Dermis microvascular lymphatic vessel endothelial cell (primary cell): ENCODE results near the gene CIC. TPM values are rescaled to one million over a fixed set of nuclear protein-coding genes. Genes with fewer than 3 reads are reported as not detected.
"Not testable (repeated sequence)": the region's sequence is repeated elsewhere in the genome, so short reads cannot be mapped to it uniquely, and the experiment has no call there.

Source experiments
- DNase-seq, 2 donors: peaks; one replicate each; pipeline versions ENCODE4 v3.0.0 to v3.0.0-alpha.2; 2010; ENCODE audit warnings: low read depth in 2 of 2
- total RNA-seq: library from RNA; depleted of rRNA; stranded (reverse); fragments of >200 nt; gene quantifications from 2 replicates; pipeline ENCODE4 v1.2.1, GENCODE V29; 2014

Gene CIC
- total RNA-seq, 1 donor from 2014 or later, result 8.7 TPM

DNA sequence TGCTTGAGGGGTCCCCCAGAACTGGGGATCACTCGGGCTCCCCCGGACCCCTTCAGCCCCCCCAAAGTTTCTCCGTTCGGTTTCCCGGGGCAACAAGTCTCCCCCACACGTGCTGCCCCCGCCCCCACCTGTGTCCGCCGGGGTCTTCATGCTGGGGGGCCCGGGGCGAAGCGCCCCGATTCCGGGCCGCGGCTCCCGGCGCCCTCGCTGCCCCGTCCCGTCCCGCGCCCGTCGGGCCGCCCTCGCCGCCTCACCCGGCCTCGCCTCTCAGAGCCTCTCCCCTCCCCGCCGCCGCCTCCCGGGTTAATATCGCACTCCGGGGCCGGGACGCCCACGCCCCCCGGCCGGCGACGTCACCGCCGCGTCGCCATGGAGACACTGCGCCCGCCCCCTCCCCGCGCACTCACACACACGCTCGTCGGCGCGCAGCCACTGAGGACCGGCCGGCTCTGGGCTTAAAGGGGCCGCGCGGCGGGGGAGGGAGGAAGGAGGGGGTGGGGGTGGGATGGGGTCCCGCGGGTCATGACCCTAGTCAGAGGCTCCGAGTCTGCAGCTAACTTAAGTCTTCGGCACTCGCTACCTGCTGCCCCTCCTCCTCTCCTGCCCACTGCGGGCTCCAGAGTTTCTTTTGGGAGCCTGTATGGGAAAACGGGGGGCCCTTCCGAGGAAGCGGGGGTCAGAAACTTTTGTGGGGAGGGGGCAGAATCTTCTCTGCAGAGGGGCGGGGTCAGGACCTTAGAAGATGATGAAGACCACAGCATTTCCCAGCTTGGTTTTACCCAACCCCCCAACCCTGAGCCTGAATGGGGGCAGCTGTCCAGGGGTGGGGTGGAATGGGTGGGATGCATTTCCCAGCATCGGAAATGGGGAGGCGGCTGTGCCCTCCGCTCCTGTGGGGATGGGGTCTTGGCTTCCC, 13.9 kb upstream of the CIC start, which contains the start of gene ERF:
Gene ERF, minus strand, starts transcription at position 279 of the 916 bp plus-strand sequence. Its CDS starts 129 bp downstream, at position 150.
- DNase-seq, result peak; percentile 73 to 93

DNA sequence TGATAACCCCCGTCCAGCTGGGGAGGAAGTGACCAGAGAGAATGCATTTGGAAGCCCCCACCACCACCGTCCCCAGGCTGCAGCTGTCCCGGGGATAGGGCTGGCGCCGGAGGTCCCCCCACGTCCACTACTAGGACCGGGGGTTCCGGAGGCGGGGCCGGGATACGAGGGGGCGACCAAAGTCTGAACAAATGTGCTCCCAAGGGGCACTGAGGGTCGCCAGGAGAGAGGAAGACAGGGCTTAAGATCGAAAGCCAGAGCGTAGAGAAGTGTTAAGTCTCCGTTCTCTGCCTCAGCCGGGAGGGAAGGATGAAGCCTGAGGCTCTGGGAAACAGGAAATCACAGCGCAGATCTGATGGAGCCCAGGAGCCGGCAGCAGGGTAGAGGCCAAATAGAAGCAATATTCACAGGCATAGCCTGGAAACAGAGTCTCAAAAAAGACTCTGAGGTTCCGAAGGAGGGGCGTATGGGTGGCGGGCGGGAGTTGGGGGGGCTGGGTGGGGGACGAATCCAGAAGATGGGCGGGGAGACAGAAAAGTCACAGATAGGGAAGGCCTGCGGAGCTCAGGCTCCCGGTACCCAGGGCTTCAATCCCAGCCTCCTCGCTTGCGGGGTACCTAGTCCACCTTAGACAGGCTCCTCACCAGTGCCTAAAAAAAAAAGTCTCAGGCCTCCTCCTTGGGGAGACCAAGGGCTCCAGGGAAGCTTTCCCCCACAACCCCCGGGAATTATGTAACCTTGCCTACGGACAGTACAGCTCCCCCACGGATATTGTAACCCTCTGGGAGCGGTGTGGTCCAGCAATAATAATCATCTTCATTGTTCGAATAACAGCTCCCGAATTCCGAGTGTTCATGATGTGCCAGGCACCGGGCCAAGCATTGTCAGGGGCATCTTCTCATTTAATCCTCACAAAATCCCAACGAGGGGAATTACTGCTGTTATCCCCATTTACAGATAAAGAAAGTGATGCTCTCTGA, 13.0 kb upstream of the CIC start:
- DNase-seq, result peak in 1 of 2 donors; percentile 67

DNA sequence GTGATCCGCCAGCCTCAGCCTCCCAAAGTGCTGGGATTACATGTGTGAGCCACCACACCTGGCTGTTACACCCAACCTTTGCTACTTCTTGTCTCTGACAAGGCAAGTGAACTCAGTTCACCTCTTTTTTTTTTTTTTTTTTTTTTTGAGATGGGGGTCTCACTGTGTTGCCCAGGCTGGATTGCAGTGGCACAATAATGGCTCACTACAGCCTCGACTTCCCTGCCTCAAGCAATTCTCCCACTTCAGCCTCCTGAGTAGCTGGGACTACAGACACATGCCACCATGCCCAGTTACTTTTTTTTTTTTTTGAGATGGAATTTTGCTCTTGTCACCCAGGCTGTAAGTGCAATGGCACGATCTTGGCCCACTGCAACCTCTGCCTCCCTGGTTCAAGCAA, 11.2 kb upstream of the CIC start:
- not testable (repeated sequence) for DNase-seq

DNA sequence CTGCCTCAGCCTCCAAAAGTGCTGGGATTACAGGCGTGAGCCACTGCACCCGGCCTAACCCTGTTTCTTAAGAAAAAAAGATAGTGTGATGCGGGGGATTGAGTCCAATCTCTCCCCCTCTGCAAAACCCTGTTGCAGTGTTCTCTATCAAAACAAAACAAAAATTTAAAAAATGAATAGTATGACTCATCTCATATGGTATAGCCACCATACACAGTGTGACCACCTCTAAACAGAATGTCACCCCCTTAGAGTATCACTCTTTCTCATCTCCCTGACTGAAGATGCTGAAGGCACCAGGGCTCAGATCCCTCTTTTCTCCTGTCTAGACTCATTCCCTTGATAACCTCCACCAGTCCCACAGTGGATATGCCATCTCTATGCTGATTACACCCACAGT, 7.3 kb upstream of the CIC start:
- DNase-seq, result no peak

DNA sequence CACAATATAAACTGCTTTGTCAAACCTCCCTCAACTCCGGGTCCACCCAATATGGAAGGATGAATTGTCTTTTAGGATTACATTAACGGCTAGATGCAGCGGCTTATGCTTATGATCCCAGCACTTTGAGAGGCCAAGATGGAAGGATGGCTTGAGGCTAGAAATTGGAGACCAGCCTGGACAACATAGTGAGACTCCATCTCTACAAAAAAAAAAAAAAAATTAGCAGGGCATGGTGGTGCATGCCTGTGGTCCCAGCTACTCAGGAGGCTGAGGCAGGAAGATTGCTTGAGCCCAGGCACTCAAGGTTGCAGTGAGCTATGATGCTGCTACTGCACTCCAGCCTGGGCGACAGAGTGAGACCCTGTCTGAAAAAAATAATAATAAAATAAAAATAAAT, 2.9 kb upstream of the CIC start:
- not testable (repeated sequence) for DNase-seq

DNA sequence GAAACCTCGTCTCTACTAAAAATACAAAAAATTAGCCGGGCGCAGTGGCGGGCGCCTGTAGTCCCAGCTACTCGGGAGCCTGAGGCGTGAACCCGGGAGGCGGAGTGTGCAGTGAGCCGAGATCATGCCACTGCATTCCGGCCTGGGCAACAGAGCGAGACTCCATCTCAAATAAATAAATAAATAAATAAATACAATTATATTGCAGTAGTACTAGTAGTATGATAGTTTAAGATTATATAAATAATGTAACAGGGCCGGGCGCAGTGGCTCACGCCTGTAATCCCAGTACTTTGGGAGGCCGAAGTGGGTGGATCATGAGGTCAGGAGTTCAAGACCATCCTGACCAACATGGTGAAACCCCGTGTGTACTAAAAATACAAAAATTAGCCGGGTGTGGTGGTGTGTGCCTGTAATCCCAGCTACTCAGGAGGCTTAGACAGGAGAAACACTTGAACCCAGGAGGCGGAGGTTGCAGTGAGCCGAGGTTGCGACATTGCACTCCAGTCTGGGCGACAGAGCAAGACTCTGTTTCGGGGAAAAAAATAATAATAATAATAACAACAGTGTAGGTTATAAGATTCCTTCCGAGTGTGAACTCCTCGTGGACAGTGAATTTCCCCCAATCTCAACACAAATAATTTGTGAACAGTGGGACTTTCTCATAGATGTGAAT, 2.0 kb upstream of the CIC start:
- DNase-seq, result not testable (repeated sequence)

DNA sequence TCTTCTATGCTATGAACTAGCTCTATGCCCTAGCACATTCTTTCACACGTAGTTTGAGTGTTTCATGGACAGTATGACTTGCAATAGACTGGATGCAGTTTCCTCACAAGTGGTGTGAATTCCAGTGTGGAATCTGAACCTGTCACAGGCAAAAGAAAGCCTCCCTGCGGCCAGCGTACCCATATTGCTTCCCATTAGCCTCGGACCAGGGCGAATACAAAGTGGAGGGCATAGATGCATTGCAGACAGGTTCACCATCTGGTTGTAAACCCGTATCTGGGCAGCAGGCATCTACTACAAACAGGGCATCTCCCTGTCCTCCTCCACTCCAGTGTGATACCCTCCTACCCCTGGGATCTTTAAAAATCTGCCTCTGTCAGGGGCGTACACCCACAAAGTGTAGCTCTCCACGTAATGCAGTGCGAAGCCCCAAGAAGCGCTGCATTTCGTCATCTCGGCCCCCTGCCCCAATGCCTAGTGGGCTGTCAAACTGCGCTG, 1.4 kb upstream of the CIC start:
- DNase-seq, result no peak

DNA sequence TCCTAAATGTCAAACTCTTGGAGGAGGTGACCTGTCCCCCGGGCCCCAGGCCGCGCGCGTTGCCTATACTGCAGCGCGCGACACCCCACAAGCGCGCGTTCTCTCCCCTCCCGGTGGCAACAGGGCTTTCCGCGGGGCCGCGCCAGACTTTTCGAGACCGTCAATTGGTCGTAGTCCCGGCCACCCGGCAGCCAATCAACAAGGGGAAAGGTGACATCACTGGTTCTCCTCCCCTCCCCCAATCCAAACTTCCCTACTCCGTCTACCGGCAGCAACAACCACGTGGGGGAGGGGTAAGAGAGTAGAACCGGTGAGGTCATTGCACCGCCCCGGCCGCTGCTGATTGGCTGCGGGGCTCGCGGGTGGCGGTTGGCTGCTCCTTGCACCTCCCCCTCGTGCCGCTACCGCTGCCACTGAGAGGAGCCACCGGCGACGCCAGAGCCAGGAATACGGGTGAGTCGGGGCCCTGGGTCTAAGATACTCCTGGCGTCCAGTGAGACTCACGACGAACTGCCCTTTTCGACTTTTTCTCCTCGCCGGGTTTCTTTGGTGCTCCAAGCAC, 829 bp upstream of the CIC start:
- DNase-seq, result peak; percentile 99 to 100

DNA sequence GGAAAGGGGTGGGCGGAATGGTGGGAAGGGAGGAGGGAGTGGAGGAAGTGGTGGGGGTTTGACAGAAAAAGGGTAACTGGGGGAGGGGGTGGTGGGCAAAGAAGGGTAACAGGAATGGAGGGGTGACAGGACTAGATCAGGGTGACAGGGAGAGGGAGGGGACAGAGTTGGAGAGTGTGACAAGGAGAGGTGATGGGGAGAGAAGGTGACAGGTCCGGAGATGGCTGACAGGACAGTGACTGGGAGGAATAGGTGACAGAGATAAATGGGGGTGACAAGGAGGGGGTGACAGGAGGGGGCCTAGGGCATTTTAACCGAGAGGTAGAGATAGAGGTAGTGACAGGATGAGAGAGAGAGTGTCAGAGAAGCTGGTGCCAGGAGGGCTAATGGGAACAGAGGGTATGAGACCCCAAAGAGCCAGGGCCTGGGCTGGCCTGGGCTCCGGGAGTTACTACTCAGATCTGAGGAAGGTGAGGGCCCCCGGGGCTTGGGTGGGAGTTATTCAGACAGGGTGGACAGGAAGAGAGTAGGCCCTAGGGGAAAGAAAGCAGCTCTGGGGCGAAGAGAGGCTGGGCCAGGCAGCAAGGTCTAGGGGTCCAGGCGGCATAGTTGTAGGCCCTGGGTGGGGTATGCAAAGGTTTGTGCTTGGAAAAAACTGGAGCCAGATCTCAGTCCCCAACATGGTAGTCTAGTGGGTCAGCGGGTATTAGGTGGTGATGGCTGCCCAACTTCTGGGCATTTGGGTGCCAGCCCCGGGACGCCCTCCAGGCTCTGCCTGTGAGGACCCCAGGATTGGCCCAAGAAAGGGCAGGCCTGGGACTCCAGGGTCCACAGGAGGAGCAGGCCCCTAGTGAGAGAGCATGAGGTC, 660 bp downstream of the CIC start:
- DNase-seq, result no peak

DNA sequence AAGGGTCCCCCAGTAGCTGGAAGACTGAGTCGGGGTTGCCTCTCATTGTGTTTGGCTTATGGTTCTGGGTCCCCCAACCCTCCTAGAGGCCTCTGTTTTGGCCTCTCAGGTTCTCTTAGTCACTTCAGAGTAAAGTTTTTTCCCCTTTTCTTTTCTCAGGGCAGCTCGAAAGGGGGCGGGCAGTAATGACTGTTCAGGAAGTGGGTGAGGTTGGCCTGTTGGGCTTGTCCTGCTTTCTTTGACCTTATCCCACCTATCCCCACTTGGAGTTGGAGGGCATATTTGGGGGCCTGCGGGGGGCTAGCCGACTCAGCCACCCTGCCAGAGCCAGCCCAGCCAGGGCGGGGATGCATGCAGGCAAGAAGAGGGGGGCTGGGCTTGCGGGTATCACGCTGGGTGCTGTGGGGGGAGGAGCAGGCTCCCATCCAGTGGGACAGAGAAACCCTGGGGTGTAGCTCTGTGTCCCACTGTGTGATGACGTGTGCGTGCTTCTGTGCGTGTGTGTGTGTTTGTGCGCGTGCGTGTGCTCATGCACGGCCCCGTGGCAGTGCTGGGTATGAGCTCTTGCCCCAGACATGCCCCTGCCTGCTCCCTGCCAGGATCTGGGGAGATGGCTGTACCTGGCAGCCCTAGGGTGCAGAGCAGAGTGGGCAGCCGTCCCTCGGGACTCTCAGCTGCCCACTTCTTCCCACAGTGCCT, 1.4 kb downstream of the CIC start:
- peak in 1 of 2 donors; percentile 77 for DNase-seq

DNA sequence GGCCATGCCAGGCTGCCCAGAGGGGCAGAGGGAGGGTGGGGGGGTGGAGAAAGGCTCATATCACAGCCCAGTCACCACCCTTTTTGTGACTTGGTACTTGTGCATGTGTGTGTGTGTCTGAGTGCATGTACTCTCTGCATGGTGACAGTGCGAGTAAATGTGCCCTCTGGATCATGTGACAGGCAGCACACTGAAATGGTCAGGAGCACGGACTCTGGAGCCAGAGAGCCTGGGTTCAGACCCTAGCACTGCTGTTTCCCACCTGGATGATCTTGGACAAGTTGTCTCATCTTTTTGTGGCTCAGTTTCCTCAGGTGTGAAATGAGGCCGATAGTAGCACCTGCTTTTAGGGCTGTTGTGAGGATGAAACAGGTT, 2.0 kb downstream of the CIC start:
- DNase-seq, result no peak

DNA sequence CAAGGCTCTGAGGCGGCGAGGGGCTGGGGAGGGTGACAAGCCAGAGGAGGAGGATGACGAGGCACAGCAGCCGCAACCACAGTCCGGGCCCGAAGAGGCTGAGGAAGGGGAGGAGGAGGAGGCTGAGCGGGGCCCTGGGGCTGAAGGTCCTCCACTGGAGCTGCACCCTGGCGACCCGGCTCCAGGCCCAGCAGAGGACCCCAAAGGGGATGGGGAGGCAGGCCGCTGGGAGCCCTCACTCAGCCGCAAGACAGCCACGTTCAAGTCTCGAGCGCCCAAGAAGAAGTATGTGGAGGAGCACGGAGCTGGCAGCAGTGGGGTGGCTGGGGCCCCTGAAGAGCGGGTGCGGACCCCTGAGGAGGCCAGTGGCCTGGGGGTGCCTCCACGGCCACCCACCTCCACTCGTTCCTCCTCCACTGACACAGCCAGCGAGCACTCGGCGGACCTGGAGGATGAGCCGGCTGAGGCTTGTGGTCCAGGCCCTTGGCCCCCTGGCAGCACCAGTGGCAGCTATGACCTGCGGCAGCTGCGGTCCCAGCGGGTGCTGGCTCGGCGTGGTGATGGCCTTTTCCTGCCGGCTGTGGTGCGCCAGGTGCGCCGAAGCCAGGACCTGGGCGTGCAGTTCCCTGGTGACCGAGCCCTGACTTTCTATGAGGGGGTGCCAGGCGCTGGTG, 2.9 kb downstream of the CIC start:
- no peak for DNase-seq

DNA sequence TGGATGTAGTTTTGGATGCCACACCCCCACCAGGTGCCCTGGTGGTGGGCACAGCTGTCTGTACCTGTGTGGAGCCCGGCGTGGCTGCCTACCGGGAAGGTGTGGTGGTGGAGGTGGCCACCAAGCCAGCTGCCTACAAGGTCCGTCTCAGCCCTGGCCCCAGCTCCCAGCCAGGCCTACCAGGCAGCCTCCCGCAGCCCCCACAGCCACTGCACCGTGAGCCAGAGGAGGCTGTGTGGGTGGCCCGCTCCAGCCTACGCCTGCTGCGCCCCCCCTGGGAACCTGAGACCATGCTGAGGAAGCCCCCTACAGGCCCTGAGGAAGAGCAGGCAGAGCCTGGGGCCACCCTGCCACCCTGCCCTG, 3.5 kb downstream of the CIC start:
- DNase-seq, result no peak

DNA sequence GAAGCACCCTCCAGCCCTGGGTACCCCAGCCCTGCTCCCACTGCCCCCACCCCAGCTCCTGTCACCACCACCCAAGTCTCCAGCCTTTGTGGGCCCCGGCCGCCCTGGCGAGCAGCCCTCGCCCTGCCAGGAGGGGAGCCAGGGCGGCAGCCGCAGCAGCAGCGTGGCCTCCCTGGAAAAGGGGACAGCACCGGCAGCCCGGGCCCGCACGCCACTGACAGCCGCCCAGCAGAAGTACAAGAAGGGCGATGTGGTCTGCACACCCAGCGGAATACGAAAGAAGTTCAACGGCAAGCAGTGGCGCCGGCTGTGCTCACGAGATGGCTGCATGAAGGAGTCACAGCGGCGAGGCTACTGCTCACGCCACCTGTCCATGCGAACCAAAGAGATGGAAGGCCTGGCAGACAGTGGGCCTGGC, 3.9 kb downstream of the CIC start:
- no peak for DNase-seq

DNA sequence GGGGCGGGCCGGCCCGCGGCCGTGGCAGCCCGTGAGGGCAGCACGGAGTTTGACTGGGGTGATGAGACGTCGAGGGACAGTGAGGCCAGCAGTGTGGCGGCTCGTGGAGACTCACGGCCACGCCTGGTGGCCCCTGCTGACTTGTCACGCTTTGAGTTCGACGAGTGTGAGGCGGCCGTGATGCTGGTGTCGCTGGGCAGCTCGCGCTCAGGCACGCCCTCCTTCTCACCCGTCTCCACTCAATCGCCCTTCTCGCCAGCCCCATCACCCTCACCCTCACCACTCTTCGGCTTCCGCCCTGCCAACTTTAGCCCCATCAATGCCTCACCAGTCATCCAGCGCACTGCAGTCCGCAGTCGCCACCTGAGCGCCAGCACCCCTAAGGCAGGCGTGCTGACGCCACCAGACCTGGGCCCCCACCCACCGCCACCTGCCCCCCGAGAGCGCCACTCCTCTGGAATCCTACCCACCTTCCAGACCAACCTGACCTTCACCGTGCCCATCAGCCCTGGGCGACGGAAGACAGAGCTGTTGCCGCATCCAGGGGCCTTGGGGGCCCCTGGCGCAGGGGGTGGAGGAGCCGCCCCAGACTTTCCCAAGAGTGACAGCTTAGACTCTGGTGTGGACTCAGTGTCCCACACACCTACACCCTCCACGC, 4.5 kb downstream of the CIC start:
- DNase-seq, result no peak

DNA sequence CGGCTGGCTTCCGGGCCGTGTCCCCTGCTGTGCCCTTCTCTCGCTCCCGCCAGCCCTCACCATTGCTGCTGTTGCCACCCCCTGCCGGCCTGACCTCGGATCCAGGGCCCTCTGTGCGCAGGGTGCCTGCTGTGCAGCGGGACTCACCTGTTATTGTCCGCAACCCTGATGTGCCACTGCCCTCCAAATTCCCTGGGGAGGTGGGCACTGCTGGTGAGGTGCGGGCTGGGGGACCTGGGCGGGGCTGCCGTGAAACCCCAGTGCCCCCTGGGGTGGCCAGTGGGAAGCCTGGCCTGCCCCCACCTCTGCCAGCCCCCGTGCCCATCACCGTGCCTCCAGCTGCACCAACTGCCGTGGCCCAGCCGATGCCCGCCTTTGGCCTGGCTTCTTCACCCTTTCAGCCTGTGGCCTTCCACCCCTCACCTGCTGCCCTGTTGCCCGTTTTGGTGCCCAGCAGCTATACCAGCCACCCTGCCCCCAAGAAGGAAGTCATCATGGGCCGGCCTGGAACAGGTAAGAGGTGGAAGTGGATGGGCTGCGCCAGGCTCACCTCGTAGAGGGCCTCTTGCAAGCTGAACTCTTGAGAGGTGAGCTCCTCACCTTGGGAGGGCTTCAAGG, 5.1 kb downstream of the CIC start:
- no peak for DNase-seq

DNA sequence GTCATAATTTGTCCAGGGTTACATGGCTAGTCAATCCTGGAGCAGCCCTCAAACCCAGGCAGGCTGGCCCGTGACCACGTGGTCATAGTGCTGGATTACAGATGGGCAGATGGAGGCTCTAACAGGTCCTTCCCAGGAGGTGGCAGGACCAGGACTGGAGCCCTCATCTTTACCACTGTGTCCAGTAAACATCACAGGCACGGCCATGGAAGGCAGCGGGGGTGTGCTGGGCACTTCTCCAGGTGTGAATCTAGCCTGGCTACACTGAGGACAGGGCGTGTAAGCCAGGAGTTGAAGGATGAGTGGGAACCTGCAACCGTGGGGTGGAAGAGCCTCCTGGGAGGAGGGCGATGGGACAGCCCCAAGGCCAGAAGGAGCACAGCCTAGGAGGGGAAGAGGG, 6.1 kb downstream of the CIC start:
- no peak for DNase-seq

DNA sequence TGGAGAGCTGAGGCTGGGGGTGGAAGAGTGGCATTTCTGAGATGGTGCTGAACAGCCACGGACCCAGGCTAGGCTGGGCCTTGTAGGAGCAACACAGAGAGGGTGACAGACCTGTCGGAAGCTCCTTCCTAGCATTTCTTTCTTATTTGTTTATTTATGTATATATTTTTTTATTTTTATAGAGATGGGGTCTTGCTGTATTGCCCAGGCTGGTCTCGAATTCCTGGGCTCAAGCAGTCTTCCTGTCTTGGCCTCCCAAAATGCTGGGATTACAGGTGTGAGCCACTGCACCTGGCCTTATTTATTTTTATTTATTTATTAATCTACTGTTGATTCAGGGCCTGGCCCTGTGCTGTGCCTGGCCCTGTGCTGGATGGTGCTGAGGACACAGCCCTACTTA, 6.5 kb downstream of the CIC start:
- DNase-seq, result no peak
